Measurements from ENCODE around the gene DLGAP5.

The DLGAP5 gene

DNA sequence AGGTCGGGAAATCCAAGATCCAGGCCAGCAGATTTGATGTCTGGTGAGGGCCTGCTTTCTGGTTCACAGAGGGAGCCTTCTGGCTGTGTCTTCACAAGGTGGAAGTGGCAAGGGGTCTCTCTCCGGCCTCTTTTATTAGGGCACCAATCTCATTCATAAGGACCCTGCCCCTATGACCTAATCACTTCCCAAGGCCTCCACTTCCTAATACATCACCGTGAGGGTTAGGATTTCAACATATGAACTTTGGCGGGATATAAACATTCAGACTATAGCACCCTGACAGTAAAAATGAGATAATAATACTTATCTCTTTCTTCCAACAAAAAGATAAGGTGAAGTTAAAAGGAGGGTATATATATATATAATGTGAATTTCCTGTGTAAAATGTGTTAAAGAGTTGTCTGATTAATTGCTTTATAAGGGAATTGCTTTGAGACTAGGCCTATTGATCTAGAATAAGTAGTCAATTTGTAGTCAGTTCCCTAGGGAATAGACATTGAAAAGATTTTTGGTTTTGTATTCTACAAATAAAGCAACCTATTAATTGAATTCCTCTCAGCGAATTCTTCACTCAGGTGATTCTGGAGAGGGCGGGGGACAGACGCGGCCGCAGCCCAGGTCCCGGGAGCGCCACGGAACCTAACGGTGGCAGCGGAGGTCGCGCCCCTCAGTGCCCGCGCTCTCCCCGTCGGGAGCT is 62.8 kb downstream of the DLGAP5 start:
- no peak for DNase-seq

DNA sequence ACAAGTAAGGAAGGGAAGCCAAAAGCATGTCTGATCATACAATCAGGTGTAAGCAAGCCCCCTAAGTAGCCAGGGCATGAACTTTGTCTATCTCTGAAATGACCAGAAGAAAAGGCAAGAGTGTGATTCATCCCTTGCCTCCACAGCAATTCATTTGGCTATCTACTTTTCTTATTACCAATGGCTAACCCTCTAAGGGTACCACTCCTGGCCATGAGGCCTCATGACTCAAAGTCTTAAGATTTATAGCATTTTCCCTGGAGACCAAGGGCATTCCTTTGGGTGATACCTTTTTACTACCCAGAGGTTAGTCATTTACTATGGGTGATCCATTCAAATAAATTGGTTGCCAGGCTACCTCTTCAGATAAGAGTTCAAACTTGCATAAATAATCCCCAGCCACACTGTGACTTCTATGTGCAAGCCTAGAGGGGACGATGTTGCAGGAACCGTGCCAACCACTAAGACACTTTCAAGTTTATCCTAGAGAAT is 63.9 kb downstream of the DLGAP5 start:
- DNase-seq = no peak

DNA sequence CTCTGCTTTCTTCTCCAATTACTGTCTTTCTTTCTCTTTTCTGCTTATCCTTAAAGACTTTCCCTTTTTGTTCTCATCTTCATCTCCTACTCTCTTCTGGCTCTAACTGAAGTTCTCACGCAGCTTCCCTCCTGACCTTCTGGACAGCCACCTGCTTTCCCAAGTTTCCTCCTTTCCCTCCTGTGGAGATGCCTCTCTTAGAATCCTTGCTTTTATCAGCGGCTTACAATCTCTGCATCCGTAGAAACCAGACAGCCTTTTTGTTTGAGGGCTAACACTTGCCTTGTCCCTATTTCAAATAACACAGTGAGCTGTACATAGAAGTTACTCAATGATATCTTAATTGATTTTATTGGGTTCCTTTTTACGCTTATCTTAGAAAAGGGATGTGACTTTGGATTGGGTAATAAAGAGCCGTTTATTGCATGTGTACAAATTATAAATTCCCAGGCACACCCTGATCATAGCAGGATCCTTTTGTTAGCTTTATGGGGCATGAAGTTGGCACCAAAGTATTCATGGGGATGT is 64.4 kb downstream of the DLGAP5 start:
- no peak for DNase-seq

DNA sequence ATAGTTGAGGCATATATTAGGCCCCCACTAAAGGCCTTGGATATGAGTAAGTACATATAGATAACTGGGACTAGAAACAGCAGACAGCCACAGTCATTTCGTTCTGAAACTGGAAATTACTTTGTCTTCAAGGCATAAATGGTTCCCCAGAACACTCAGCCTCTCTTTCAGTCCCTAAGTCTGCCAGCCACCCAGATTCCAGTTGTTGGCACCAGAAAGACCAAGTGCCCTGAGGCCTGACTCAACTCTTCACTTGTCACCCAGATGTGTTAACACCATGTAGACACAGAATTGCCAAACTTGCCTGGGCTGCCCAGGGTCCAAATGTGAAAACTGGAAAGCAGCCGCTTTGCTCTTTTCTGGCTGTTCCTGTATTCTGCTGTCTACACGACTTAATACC is 65.4 kb downstream of the DLGAP5 start:
- no peak for DNase-seq

DNA sequence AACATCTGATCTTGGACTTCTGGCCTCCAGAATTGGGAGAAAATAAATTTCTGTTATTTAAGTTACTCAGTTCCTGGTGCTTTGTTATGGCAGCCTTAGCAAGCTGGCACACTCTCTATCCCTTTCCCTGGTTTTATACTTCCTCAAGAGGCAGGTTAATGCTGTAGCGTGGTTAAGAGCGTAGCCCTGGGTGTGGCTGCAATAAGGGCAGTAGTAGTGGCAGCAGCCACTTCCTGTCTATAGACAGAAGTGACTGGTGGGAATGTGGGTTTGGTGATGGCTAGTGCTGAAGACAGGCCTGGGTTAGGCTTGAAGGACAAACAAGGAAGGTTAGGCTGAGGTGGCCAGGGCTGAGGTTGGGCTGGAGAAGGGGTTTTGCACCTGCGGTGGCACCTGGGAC is 66.0 kb downstream of the DLGAP5 start:
- no peak for DNase-seq

DNA sequence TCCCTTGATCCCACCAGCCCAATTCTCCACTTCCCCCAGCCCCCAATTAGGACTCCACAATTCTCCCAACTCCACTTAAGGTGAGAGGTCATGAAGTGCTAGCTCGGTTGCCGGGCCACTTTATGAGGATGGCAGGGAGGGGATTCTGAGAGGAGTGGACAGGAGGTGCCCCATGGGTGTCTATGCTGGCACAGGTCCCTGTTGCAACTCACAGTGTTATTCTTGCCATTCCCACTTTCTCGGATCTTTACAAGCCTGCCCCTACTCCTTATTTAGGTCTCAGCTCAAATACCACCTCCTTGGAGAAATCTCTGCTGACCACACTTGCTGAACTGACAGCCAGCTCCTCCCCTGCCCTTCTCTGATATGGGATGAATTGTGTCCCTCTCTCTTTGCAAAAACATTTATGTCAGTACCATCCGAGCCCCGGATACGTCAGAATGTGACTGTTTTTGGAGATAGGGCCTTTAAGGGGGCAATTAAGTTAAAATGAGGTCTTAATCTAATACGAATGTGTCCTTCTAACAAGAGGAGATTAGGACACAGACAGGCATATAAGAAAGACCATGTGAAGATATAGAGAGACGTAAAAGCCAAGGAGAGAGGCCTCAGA is 66.5 kb downstream of the DLGAP5 start:
- DNase-seq = no peak

DNA sequence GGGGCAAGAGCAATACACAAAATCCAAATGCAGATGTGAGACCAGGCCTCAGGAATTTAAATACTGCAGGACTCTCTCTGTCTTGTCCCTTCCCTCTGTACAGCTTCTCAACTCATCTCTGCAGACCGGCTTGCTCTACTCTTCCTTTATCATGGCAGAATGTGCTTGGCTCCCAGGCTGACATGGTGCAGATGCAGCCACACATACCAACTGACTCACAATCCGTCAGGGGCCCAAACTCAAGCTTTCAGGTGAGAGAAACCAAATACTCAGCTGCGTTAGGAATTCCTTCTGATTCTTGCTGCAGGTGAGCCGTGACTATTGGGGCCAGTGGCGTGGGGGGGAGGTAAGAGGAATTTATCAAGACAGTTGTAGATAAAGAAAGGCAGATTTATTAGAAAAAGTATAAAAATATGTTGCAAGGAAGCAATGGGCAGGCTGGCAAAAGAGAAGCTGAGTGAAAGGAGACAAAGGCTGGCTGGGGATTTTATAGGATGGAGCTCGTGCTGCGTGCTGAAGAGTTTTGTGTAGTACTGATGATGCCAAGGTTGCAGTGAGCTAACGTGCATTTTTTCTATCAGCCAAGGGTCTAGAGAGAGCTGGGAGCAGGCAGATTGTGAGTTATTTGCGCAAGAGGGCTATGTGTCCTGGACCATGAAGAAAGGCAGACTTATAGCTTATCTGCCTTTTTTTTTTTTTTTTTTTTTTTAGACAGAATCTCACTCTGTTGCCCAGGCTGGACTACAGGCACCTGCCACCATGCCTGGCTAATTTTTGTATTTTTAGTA is 67.3 kb downstream of the DLGAP5 start:
- no peak for DNase-seq

DNA sequence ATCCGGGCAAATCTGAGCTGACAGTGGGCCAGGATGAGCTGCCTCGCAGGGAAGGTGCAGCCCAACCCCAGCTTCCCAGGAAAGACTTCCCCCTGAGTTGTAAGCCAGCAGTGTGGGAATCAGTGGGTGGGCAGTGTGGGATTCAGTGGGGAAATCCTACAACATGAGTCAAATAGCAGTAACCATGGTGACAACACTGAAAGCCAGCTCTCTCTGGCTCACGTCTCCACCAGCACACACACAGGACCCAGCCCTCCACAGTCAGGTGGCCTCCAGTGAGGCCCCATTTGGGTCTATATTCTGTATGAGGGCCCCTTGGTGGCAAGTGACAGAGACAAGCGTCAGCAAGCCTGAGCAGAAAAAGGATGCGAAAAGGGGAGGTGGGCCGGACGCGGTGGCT is 68.3 kb downstream of the DLGAP5 start:
- DNase-seq = no peak

DNA sequence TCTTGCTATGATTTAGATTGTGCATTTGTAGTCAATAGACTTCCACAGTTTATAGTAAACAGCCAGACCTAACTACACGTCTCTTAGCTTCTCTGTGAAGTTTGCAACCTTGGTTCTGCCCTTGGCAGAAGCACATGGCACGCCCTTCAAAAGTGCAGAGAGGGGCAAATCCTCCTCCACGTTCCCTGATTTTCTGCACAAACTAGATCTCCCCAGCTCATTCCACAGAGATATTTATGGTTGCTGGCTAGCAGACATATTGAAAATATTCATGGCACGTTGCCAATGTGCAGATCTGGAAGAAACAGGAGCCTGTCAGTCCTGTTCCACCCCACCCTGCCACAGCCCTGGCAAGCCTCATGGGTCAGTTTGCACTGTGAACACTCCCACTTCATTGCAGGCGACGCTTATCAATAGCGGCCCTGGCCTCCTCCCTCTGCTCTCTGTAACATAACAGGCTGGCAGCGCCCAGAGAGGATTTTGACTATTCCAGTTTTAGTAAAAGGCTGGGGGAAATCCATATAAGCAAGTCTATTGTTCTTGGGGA is 68.9 kb downstream of the DLGAP5 start:
- no peak for DNase-seq

DNA sequence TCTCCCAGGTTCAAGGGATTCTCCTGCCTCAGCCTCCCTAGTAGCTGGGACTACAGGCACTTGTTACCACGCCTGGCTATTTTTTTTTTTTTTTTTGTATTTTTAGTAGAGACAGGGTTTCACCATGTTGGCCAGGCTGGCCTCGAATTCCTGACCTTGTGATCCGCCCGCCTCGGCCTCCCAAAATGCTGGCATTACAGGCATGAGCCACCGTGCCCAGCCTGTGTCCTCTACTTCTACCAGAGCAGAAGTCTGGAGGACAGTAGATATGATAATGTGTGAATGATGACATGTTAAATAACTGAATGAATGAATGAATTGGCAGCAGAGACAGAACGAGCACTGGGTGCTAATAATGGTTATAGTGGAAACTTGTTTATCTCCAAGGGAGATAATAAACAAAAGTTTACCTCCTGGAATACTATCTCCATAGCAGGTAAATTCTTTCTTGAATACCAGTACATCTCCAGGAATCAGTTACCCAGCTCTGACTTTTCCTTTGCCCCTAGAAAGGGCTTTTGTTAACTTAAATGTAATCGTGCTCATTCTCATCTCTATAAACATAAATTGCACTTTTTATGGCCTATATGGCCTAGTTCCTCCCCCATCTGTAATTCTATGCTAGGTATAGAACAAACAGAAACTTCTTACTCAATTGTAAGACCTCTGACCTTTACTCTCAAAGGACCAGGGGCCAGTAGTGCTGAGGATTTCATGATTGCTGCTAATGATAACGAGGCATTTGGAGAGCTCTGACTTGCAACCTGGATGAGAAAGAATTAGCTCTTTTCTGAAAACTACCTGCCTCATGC is 69.6 kb downstream of the DLGAP5 start:
- DNase-seq = no peak

DNA sequence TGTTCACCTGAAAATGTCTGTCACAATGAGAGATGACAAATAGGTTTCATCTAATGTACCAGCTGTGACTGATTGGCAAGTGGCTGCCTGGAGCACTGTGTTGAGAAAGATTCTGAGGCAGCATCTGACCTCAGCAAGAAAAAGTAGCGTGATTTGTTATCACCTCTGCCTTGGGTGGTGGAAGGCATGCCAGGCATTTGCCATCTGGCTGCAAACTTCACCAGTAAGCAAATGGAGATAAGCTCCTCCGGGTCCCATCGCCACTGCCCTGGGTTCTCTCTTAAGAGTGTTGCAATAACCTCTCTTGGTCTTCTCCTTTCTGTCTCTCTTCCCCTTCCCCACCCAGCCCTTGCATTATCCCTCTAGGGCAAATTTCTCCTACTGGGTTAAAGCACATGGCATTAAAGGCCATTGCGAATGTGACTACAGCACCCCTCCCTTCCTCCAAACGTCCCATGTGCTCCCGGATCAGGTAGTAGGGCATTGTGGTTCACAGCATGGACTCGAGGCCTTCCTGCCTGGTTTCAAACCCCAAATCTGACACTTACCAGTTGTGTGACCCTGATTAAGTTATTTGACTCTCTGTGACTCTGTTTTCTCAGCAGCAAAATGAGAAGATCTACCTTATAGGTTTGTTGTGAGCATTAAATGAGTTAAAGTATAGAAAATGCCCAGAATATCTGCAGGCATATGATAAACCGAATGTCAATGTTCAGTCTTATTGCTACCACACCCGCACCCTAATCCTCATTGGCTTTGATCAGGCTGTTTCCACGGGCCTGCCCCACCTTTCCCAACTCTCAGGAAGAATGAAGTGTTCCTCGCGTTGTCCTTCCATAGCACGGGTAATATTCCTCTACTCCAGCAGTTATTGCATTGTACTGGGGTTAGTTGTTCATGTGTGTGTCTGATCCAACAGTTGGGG is 70.6 kb downstream of the DLGAP5 start:
- no peak for DNase-seq

DNA sequence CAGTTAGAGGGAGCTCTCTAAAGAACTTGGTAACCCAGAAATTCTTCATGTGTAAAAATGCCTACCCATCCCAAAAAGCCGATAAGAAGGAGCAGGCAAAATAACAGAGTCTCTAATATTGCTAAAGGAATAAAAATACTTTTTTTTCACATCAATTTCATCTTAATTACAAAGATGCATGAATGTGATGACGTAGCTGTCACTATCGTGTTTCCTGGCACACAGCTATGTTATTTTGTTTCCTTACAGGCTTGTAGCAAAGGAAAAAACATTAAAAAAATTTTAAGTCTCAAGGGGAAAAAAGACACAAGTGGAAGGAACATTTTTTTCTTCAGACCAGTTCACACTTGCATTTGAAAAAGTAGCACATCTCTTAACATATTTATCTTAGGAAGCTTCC is 72.6 kb downstream of the DLGAP5 start:
- no peak for DNase-seq

DNA sequence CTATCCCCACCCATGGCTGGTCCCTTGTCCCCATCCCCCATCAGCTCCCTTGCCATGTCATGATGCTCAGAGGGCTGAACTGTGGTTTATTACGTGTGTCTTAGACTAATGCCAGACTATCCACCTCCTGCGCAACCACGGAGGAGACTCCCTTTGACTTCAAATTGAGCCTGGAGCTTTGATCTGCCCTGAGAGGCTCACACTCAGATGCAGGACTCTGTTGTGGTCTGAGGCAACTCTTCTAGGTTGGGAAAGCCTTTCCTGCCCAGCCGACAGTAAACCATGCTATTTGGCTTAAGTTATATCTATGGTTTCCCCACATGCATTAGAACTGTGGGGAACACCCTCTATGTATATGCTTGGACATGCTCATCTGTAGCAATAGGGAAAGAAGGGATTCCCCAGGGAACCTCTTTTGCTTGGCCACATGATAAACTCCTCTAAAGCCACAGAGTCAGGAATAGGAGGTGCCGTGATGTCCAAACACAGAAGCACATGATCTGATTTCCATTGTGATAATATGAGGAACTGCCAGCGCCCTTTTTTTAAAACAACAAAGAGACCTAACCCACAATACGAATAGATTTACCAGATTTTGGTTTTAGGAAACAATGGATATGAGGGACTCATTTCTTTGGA is 73.5 kb downstream of the DLGAP5 start:
- DNase-seq = no peak

DNA sequence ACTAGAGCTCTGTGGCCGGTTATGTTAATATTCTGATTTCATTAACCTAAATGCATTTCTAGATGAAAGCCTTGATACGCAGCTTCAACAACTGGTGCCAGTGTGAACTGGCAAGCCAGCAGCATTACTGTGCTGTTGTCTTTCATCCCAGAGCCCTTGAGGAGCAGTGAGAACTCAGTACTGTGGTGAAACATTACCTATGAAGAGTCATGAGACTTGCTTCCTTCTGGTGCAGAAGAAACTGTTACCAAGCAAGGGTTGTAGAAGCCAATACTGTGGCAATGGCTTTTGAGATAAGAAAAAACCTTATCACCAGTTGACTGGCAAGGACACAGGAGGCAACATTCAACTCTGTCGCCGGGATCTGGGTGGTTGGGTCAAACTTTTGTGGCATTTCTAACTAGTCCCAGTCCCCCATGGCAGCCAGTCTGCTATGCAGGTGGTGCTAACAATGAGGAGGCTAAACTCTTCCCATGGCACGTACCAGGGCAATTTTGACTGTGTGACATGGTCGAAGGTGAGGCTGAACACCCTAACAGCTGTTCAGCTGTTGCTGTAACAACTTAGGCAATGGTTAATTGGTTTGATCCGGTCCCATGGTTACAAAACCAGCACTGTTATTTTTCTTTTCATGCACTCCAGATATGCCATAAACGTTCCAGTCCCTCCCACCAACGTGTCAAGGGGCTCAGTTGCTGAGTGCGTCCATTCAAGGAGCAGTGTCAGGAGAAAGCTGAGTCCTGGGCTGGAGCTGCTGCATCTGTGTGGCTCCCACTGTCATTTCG is 74.9 kb downstream of the DLGAP5 start:
- no peak for DNase-seq

DNA sequence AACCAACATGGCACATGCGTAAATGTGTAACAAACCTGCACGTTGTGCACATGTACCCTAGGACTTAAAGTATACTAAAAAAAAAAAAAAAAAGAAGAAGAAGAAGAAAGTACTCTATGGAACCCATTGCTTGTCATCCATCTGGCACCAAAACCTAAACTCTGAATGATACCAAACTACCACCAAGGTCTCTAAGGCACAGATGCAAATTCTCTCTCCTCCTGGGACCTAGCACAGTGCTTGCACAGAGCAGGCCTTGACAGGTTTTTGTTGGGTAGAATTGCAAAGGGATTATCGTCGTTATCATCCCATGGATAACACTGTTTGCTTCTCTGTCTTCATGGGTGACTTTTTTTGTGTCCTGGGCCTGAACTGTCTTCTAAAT is 75.5 kb downstream of the DLGAP5 start:
- no peak for DNase-seq

DNA sequence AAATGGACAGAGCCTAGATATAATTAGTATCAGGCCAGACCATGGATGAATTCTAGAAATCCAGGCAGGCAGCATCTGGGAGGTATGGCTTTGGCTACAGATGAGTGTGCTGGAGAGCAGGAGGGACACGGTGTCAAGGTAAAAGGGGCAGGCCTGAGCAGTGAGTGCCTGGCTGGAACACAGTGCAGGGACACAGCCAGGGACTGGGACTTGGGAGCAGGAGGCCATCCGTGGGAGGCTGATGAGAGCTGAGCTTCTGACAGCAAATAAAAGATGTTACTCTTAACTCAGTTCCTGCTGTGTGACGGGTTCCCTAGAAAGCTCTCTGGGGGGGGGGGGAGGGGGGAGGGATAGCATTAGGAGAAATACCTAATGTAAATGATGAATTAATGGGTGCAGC is 75.9 kb downstream of the DLGAP5 start:
- DNase-seq = no peak

DNA sequence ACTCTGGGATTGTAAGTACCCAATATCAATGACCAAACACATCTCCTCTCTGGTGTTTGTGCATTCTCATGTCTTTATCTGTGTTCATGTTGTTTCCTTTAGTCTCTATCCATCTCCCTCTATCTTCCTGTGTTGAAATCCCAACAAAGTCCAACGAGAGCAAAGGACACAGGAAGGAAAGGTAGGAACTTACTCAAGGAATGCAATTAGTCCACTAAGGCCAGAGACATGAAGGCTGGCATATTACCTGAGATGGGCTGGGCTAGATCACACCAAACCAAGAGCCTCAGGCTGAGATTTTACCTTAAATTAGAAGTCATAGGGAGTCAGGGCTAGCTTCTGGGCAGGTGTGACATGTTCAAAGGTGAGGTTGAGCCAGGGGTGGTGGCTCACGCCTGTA is 76.7 kb downstream of the DLGAP5 start:
- DNase-seq = no peak

DNA sequence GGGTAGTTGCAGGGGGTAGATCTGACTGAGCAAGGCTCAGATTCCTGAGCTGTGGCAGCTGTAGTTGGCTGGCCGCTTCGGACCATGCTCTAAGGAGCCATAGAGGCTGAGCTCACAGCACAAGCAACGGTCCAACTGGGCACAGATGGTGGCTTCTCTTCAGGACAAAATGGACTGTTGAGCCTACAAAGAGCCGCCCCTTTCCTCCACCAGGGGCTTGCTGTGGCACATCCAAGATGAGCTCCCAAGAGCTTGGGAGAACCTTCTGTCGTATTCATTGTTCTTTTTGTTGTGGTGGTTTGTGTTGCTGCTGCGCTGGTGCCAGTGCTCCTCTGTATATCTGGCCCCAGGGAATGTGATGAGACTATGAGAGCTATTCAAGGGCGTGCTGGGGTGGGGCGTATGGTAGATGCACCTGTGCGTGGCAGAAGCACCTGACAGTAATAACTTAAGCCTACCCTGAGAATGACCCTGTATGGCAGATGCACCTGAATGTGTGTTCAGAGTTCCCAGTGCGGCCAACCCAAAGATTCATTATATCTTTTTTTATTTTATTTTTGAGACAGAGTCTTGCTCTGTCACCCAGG is 80.2 kb downstream of the DLGAP5 start:
- DNase-seq = peak; percentile 22

DNA sequence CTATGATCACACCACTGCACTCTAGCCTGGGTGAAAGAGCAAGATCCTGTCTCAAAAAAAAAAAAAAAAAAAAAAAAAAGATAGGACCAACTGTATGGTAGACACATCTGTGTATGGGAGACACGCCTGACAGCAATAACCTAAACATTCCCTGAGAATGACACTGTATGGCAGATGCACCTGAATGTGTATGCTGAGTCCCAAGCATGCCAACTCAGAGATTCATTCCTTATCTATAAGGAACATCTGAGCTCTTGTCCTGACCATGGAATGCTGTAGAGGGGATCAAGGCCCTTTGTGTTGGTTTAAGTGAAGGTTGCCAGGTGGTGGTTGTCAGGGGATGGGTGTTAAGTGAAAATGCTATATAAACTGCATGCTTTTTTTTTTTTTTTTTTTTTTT is 81.5 kb downstream of the DLGAP5 start:
- no peak for DNase-seq

Measured in NCI-H446 treated with DMSO at 0.1 percent for 48 hours (cell line).